ENCODE measurements around the gene SMIM27. TPM values are rescaled to one million over a fixed set of nuclear protein-coding genes. Genes with fewer than 3 reads are reported as not detected.
A peak's percentile ranks its signal among the peaks of the same experiment; 100 is the strongest.

SMIM27 gene
- total and polyA plus RNA-seq, 9 of the 15 experiments (the other 6 are each of a cell fraction or from before 2014, with no cell fraction given): 2.9 to 16.1 (median 7.9) TPM

DNA sequence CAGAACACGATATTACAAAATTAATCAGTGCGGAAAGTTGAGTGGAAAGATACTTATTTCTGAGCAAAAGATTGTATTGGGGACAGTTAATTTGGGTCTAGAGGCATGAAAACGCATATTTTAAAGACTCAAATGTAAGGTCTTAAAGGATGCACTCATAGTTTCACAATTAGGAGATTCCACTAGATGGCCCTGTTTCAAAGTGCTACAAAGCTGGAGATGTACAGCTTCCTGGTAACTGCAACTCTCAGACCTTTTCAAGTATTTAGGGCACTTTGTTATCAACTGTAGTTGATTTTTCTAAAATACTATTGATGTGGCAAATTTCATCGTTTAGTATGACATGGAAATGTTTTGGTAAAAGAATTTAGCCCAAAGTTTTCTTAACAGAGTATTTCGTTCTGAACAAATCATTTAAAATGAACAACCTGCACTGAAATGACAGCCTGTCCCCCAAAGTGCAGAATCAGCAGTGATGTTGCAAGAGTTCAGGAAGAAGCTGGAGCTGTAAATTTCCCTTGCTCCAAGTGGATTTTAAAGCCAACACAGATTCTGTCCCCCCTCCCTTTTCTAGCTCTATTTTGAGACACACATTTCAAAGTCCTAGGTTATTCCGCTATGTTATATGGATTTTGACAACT lies 37.1 kb downstream of the SMIM27 start:
- no TSS peak for BruUV-seq (replicated peaks)
- no peak overlapping the region for H3K4me3 ChIP-seq
- H3K4me1 ChIP-seq (replicated peaks in 1 of 2; ENCODE audit: control insufficient read depth in 2 of 2, insufficient read depth in 2 of 2, low read length in 2 of 2): no peaks in the 10 kb centered on the region
- FAIRE-seq (peak; percentile 57), ATAC-seq (peak; percentile 86), DNase-seq (ENCODE audit: extremely low read depth in 1 of 4, low spot score in 3 of 4) (peak in 2 of 4 experiments; percentile 30 to 34)
- no peaks in the 10 kb centered on the region for H3K9me3 ChIP-seq (replicated peaks; ENCODE audit: control insufficient read depth, insufficient read depth, low read depth, low read length)
- in situ Hi-C loops (cut with MboI) (no loop called here), intact Hi-C loops (cut with micrococcal nuclease) (loop anchor here (2.0 to 10.0 kb wide), 2 partner anchors 116 to 380 kb away; no protein-coding TSS in a partner anchor)
- no peaks in the 10 kb centered on the region for H3K36me3 ChIP-seq (ENCODE audit: control insufficient read depth, insufficient read depth, low read length)
- no peaks in the 10 kb centered on the region; a peak in 1 of 5 replicates for H3K27me3 ChIP-seq (ENCODE audit: control insufficient read depth in 2 of 2, insufficient read depth in 2 of 2, low read length in 2 of 2)
- 8% methylated on average over 6 of the region's 6 CpGs for WGBS (ENCODE audit: insufficient coverage, low coverage, missing lambda C conversion rate)
- ChIA-PET POLR2A (interaction anchor here (1.2 kb wide), 1 partner anchor 388 kb away, joined by 3 read pairs; no protein-coding TSS in a partner anchor), CTCF (ENCODE audit: low intra/inter-chr PET ratio) (interaction anchor here (0.5 to 1.5 kb wide), 2 partner anchors 8 to 379 kb away, joined by 3 to 13 read pairs; no protein-coding TSS in a partner anchor)
- no peaks in the 10 kb centered on the region for H3K79me2 ChIP-seq (ENCODE audit: control insufficient read depth, insufficient read depth, low read length)
- no peak overlapping the region for H3K4me2 ChIP-seq (ENCODE audit: insufficient read depth, low read length)
- no peaks in the 10 kb centered on the region for H4K20me1 ChIP-seq (replicated peaks; ENCODE audit: control insufficient read depth, insufficient read depth, low read length)
- H3K27ac ChIP-seq (ENCODE audit: extremely low read depth, low read depth, low read length): no peak overlapping the region
- H3K9ac ChIP-seq (ENCODE audit: insufficient read depth in 1 of 2, low read depth in 2 of 2, low read length in 2 of 2): no peak overlapping the region
- H3K9me1 ChIP-seq (ENCODE audit: control insufficient read depth, insufficient read depth, low read length): no peaks in the 10 kb centered on the region
- H2AFZ ChIP-seq (ENCODE audit: low read depth, low read length): no peak overlapping the region
- TF ChIP-seq NR3C1 (CRISPR knock-in tag; IDR thresholded peaks at IDR 0.05): no peak
- TF ChIP-seq, protein P1, sequence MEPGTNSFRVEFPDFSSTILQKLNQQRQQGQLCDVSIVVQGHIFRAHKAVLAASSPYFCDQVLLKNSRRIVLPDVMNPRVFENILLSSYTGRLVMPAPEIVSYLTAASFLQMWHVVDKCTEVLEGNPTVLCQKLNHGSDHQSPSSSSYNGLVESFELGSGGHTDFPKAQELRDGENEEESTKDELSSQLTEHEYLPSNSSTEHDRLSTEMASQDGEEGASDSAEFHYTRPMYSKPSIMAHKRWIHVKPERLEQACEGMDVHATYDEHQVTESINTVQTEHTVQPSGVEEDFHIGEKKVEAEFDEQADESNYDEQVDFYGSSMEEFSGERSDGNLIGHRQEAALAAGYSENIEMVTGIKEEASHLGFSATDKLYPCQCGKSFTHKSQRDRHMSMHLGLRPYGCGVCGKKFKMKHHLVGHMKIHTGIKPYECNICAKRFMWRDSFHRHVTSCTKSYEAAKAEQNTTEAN (CRISPR knock-in tag; IDR thresholded peaks at IDR 0.05): no peak
- no peak for TF ChIP-seq ZNF507 (tag; conservative IDR thresholded peaks at IDR 0.05)
- TF ChIP-seq RAD21 (CRISPR knock-in tag; conservative IDR thresholded peaks at IDR 0.05 in 1 of 2, IDR thresholded peaks at IDR 0.05 in 1 of 2): peak; percentile 53 to 78
- TF ChIP-seq CEBPB (tag; IDR thresholded peaks at IDR 0.05): peak; percentile 47; the same call in 1 of the 2 replicates
- TF ChIP-seq, protein P2, sequence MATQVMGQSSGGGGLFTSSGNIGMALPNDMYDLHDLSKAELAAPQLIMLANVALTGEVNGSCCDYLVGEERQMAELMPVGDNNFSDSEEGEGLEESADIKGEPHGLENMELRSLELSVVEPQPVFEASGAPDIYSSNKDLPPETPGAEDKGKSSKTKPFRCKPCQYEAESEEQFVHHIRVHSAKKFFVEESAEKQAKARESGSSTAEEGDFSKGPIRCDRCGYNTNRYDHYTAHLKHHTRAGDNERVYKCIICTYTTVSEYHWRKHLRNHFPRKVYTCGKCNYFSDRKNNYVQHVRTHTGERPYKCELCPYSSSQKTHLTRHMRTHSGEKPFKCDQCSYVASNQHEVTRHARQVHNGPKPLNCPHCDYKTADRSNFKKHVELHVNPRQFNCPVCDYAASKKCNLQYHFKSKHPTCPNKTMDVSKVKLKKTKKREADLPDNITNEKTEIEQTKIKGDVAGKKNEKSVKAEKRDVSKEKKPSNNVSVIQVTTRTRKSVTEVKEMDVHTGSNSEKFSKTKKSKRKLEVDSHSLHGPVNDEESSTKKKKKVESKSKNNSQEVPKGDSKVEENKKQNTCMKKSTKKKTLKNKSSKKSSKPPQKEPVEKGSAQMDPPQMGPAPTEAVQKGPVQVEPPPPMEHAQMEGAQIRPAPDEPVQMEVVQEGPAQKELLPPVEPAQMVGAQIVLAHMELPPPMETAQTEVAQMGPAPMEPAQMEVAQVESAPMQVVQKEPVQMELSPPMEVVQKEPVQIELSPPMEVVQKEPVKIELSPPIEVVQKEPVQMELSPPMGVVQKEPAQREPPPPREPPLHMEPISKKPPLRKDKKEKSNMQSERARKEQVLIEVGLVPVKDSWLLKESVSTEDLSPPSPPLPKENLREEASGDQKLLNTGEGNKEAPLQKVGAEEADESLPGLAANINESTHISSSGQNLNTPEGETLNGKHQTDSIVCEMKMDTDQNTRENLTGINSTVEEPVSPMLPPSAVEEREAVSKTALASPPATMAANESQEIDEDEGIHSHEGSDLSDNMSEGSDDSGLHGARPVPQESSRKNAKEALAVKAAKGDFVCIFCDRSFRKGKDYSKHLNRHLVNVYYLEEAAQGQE (IDR thresholded peaks at IDR 0.05; ENCODE audit: borderline replicate concordance): peak; percentile 58; the same call in 1 of the 2 replicates
- TF ChIP-seq, protein P2 (CRISPR knock-in tag; IDR thresholded peaks at IDR 0.05; ENCODE audit: low read depth): no peak
- TF ChIP-seq, protein P3, sequence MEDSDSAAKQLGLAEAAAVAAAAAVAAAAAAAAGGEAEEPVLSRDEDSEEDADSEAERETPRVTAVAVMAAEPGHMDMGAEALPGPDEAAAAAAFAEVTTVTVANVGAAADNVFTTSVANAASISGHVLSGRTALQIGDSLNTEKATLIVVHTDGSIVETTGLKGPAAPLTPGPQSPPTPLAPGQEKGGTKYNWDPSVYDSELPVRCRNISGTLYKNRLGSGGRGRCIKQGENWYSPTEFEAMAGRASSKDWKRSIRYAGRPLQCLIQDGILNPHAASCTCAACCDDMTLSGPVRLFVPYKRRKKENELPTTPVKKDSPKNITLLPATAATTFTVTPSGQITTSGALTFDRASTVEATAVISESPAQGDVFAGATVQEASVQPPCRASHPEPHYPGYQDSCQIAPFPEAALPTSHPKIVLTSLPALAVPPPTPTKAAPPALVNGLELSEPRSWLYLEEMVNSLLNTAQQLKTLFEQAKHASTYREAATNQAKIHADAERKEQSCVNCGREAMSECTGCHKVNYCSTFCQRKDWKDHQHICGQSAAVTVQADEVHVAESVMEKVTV (CRISPR knock-in tag; IDR thresholded peaks at IDR 0.05): peak; percentile 32; the same call in 1 of the 2 replicates
- TF ChIP-seq MTA2 (IDR thresholded peaks at IDR 0.05; ENCODE audit: low read depth): no peak
